SIG-M5 (cell line): ENCODE results near the gene ATP13A5.

Experiments
- DNase-seq: peaks from one replicate; lab custom pipeline; 2025; lab: John Stamatoyannopoulos, UW

Gene ATP13A5

DNA sequence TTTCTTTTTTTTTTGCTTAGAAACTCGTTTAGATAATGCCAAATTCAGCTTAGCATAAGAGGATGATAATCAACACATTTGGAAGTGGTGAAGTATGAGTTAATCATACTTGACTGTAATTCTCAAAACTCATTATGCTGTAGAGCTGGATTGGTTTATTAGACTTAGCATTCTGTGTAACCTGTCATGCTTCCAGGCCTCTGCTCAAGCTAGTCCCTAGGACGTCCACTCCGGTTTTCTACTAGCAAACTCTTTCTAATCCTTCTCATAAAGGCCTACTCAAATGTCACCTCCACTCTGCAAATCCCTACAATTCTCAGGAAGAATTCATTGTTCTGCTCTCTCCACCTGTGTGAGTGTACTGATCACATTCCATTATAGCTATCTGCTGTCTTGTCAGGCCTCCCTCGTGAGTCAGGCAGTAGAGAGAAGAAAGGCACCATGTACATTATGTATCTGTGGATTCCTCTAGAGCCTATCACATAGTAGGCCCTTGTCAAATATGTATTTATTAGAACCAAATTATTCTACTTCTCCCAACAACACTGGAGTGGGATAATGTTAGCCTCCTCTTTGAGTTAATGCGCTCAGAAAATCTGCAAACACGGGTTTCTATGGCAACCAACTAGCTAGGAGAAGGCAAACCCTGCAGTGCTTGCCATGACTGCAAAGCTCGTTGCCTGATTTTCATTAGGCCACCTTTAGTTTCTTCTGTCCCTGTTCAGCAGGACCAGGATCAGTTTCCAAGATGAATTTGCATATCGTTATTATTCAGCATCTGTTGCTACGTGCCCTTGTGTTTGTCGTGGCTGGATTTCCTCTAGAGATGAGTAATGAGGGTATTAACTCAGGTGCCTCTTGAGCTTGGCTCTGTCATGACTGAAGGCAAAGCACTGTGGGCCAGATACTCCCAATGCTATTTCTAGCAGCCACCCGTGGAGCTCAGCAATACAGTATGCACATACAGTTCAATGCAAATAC is 30.7 kb downstream of the ATP13A5 start:
- DNase-seq, result no peak

DNA sequence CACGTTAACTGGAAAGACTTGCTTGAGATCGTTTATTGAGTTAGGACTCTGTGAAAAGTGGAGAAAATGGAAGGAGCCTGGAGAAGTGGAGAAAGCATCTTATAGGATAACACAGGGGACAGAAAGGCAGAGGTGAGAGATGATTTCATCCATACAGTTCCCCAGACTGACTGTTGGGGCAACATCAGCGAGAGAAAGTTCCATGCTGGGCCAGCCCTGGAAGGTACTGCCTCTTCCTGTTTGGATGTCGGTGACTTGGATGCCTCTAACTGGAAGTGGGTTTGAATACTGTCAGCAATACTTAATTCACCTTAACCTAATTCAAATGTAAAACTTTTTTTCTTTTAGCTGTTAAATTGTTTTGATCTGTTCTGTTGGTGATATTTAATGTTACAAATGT is 32.3 kb downstream of the ATP13A5 start:
- DNase-seq, result no peak

DNA sequence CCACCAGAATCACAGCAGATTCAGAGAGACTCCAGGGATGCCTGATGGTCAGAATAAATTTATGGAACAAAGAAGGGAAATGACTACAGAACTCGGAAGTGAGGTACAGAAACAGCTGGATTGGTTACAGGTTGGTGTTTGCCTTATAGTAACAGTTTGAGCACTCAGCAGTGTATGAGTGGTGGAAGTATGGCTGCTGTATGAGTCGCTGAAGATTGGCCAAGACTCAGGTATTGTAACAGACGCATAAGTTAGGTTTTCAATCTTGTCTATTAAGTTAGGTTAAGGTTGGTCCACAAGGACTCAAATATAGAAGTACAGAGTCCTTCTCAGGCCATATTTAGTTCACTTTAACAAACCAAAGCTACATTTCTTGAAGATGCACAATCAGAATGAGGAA is 33.1 kb downstream of the ATP13A5 start:
- no peak for DNase-seq

DNA sequence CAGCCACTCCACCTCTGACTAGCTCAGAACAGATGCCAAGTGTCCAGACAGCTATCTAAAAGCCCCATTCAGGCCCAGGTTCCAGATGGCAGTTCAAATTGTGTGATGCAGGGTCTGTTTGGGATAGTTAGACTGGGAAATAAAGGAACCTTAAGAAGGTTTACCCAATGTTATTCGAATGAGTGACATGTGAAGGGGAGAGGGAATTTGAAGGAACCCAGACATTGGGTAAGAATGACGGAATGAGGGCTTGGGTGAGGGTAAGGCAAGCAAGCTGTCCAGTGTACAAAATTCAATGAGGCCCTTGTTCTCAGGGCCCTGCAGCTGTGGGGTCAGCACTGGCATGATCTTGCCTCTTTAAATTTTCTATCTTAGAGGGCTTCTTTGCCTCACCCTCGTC is 34.1 kb downstream of the ATP13A5 start:
- DNase-seq, result no peak

DNA sequence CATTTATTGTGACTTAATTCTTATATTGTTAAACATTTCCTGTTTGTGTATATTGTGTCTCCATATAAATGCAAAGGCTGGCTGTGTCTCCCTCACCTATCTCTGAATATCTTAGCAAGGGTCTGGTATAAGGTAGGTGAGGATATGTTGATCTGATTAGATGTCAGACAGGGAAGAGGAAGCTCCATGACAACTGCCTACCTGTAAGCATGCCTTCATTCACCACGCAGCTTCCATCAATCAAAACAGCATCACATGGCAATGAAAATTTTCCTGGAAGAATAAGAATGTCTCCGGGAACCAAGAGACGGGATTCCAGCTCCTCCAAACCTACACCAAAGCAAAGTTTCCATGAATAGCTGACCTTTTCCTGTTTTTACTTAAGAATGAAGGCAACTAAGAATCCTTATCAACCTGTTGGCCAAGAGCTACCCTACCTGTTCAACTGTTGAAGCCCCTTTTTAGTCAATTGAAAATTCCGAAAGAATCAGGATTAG is 34.8 kb downstream of the ATP13A5 start:
- no peak for DNase-seq

DNA sequence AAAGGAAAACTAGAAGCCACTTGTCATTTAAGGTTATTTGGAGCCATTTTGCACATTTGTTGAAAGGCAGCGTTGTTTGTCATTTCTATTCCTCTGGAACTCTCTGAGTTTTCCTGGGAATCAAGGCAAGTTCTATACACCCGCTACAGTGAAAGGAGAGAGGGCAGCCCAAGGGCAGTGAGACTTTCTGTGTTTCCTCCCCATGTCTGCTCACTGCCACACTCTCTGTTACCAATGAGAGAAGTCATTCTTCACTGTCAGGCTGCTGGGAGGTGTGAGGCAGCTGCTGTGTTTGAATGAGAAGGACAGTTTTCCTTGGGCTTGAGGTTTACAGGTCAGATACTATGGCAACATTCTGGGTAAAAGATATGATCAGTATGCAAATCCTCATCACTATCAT is 36.0 kb downstream of the ATP13A5 start:
- no peak for DNase-seq

DNA sequence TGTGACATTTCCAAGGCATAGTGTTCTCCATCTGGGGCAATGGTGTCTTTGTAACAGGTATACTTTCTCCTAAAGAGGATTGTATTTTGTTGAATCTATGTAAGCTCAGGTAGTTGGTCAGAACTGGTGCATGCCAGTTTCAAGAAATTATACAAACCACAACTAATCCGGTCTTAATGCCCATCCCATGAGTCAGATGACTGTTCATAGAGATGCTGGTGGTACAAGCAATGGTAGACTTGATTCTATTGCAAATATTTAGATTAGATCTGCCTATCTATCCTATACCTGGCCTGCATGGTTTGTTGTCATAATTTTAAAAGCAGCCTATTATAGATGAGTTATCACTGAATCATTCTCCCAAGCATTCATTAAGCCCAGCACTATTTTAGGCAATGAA is 43.5 kb downstream of the ATP13A5 start:
- no peak for DNase-seq

DNA sequence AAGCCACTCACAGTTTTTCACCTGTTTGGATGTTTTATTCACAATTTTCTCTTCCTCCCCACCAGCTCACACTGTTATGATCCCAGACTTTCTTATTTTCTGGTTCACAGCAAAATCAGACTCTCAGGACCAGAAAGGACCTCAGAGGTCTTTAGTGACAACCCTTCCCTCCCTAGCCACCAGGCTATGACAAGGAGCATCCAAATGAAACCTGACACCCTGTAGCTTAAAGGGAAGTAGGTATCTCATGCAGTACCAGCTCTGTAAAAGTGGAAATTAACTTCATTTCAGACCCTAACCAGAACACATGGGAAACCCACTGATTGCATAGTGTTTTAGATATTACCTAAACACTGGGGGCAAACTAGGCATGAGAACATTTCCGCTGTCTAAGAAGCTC is 45.3 kb downstream of the ATP13A5 start:
- no peak for DNase-seq

DNA sequence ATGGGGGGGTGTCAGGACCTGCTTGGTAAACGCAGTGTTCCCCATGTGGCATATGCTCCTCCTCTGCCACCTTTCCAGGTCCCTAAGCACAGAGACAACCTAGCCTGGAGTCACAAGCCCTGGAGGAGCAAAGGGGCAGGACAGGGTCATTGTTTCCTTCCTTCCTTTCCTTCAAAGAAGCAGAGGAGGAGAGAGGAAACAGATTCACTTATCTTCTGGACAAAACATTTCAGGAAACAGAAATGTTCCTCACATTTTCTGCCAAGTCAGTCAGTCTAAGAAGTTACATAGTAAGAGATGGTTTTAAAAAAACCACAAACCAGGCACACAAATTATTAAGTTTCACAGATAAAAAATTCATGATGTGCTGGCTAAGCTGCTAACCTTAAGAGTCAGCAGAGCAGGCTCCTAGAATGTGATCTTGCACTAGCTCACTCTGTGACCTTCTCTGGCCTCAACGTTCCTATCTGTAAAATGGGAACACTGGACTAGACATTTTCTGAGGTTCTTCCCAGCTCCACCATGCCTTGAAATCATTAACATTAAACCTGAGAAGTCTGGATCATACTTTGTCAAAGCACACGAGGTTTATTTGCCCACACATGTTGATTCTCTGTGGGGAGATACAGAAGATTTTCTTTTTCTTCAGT is 47.9 kb downstream of the ATP13A5 start:
- no peak for DNase-seq

DNA sequence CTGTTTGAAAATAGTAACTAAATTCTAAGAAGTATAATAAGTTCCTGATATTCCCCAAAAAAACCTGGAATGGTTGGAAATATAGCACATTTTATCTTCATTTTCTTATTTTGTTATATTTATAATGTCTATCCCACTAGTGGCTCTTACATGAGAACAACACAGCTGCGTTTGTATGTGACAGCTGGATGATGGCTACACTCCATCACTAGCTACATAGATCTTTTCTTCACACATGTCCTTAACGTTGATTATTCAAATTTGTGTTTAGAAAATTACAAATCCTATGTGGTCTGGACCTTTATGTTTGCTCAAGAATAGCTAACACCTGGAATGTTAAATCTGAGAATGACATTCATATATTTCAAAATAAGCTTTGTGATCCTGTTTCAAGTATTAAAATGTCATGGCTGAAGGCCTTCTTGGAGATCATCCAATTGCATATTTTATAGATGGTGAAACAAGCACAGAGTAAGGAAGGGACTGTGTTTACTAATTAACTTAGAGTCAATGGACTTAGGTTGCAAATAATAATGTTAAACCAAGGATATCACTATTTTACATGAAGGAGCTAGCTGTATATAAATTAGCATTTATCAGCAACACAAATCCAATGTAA is 60.8 kb downstream of the ATP13A5 start:
- DNase-seq, result no peak

DNA sequence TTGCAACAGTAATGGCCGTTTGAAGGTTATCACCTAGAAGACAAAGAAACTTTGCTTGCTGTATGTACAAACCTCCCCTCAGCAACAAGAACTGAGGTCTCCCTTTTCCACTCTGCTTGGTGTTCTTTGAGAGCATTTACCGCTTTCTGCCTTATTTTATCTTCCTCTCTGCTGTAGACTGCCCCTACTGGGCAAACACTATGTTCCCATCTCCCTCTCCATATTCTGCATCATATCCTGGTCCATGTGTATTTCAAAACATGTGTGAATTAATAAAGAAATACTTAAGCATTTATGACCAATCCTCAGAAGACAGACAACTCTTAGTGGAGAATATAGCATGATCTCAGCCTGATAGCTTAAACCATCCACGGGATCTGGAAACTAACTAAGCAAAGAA is 64.4 kb downstream of the ATP13A5 start:
- no peak for DNase-seq

DNA sequence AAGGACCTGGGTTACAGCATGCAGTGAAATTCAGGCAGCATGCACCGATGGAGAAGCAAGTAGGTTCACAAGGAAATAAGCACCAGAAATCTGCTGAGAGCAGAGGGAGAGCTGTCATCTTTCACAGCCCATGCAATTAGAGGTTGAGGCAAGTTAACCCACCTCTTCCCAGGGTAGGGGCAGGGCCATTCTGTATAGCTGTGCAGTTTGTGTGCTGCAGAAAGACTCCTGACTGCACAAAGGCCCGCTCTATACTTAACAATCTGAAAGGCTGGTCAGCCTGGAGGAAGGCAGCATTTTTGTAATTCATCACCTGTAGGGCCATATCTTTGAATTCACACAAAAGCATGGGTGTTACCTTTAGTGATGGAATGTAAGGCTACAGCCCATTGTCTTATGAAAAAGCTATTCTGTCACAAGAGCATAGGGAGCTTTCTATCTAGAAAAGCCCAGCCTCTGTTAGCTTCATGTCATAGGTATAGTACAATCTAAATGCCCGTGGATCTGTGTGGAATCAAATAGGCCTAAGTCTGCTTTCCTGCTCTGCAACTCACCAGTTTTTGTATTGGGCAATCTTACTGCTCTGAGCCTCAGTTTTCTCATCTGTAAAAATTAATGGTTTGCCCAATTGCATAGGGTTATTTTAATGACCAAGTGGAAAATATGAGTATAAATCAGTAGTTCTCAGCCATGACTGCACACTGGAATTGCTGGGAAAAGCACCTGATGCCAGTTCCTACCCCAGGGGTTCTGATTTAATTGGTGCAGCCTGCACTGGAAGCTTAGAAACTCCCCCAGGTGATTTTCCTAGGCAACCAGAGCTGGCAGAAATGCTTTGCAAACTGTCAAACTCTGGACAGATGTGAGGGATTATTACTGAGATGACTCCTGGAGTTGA is 65.2 kb downstream of the ATP13A5 start:
- DNase-seq, result no peak

DNA sequence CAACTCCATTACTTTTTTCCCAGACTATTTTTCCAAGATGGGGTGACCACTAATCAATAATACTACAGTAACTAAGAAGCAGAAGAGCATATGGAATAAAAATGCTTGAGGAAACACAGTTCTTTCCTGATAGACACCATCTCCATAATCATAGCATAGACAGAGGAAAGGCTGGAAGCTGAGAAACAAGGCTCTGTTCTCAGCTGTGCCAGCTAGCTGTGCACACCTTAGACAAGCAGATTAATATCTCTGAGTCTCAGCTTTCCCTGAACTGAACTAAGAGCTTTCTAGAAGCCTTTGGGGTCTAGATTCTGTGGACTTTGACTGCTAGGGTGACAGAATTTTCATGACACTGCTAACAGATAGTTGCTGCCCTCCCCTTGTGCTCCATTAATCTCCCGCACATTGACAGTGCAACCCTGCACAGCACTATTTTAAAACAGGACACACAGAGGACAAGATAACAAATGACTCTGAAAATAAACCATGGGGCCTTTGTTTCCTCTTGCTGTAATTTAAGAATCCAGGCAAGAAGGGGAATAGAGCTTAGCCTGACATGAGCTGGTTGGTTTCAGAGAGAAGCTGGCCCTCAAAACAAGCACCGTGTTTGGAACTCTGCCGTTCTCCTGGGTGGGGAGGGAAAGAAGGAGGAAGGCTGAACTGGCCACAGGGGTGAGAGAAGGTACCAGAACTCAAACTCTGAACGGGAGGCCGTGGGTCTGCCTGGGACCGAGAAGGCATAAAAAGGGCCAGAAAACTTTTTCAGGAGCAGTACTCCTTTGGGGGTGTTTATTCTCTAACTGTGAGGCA is 67.4 kb downstream of the ATP13A5 start:
- no peak for DNase-seq

DNA sequence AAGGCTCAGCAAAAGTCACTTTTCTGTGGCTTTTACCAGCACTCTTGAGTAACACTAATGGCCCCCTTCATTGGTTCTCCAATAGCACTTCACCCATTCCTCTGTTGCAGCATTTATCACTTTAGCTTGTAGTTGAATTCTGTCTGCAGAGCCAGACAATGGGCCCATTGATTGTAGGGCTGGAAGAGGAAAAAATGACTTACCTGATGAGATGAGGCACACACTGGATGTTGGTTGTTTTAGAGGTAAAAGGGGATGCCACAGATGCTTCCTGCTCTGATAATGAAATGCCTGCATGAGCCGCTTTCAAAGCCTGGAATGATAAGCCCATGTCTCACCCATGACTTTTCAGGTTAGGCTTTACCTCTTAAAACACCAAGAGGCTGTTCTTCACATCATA is 73.2 kb downstream of the ATP13A5 start:
- no peak for DNase-seq

DNA sequence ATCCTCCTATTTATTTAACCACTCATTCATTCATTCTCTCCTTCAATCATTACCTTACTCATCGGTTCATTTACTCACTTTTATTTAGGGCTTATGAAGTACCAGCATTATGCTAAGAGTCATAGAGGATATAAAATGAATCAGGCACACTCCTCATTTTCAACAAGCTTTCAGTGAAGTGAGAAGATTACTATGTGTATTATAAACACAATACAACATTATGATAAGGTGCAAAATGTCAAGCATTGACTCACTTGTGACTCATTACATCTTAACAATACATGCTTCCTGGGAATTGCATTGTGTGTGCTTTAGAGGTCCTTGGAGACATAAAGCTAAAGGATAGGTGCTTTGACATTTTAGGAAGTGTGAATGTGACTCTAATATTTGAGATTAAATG is 77.1 kb downstream of the ATP13A5 start:
- no peak for DNase-seq

DNA sequence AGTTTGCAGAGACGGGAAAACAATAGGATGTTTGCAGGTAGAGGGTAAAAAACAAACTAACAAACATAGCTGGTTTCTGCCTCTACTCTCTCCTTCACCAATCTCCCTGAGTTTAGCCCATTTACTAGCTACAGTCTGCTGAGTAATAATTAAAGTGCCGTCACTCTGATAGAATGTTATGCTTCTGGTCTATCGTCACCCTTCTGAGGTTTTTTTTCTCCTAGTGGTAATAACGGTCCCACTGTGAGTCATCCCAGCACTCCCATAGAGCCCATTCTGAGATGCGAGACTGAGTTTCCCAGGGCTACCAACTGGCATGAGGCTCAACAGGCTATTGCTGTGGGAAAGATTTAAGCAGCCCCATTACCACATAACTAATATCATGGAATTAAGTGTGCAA is 81.1 kb downstream of the ATP13A5 start:
- DNase-seq, result no peak

DNA sequence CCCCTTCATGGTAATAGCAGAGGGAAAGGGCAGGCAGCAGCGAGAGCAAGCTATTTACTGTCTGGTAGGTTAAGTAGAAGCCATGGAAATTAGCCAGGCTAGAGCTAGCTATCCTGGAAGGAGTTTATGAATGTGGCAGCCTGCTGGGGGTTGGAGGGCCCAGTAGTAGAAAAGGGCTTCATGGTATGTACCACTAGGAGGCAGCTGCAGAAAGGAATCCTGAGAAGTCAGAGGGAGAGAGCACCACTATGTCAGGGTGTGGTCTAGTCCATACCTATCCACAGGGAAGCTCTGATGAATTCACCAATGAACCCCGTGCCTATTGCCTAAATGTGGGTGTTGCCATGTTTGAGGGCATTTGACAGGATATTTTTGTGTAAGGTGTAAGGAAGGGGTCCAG is 82.6 kb downstream of the ATP13A5 start:
- DNase-seq, result no peak

DNA sequence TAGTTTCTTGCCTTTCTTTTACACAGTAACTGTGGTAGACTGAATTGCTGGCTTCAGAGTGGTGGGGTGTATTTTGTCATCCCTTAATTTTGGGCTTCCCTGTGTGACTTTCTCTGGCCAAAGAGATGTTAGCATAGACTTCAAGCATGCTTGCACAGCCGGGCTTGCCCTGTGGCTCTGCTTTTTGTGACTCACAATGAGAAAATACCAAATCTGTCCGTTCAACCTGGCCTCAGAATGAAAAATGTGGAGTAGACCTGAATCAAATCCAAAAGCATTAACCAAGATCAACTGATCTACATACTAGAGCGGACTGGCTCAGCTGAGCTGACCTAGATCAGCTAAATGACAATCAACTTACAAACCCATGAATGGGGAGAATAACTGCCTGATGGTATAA is 86.2 kb downstream of the ATP13A5 start:
- no peak for DNase-seq

DNA sequence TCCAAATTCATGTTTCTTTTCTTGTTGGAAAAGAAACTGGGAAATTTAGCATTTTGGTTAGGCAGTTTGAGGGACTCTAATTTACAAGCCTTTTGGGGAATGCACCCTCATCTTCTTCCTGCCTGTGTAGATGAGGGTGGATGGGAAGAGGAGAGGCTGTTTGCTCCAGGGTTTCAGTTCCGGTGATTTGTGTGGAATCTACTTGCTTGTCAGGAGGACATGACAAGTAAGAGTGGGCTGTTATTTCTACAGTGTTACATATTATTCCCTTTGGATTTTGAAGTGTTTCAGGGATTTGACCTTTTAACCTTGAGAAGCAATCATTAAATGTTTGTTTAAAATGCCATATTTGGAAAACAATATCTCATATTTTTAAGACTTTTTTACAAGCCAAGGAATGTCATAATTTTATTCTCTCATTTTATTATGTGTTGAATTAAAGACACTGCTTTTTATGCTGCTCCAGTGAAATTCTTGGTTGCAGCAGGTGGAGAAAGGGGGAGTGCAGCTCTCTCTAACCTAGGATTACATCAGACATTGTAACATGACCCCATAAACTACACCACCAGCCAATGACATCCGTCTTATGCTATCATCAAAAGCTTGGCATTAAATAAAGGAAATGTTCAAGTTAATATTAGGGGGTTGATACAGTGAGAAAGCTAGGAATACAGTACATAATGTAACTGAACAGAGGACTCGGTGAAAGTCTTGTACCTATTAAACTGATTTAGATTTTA is 107.3 kb downstream of the ATP13A5 start:
- no peak for DNase-seq

DNA sequence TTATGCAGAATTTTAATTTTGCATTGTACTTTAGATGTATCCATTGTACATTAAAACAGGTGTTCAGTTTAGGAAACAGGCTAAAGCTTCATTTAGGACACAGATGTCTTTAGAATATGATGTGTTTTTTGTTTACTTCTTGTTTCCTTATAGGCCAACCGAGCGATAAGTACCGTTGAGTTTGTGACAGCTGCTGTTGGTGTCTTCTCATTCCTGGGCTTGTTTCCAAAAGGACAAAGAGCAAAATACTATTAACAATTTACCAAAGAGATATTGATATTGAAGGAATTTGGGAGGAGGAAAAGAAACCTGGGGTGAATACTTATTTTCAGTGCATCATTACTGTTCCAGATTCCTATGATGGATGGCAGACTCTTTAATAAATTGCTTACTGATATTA is 108.1 kb downstream of the ATP13A5 start:
- DNase-seq, result no peak
